HUES6 (cell line): ENCODE measurements around the gene PXN.
A peak's percentile ranks its signal among the peaks of the same experiment; 100 is the strongest.
"Not testable (repeated sequence)": the region's sequence is repeated elsewhere in the genome, so short reads cannot be mapped to it uniquely, and the experiment has no call there.

Source experiments
- H3K27ac ChIP-seq: 2 replicates; pipeline ENCODE4 v1.7.0; 2013; ENCODE audit warnings: low read depth, mild to moderate bottlenecking, low read length, inconsistent platforms
- H3K27me3 ChIP-seq: 2 replicates; pipeline ENCODE4 v1.6.1; 2013; ENCODE audit warnings: low read length; ENCODE audit not compliant: control insufficient read depth, insufficient read depth
- H3K36me3 ChIP-seq: 2 replicates; pipeline ENCODE4 v1.6.1; 2013; ENCODE audit warnings: low read length; ENCODE audit not compliant: control insufficient read depth, insufficient read depth
- H3K4me1 ChIP-seq: 2 replicates; pipeline ENCODE4 v1.6.1; 2013; ENCODE audit warnings: low read length; ENCODE audit not compliant: control insufficient read depth, insufficient read depth
- H3K4me3 ChIP-seq: 2 replicates; pipeline ENCODE4 v1.5.1; 2013; ENCODE audit warnings: low read depth, low read length
- H3K9ac ChIP-seq: one replicate; pipeline ENCODE4 v1.6.1; 2013; ENCODE audit warnings: mild to moderate bottlenecking, low read length
- H3K9me3 ChIP-seq: 2 replicates; pipeline ENCODE4 v1.6.1; 2013; ENCODE audit warnings: low read depth, low read length; ENCODE audit not compliant: control insufficient read depth, insufficient read depth

The PXN gene

GRCh38 chr12:120213182-120213581 is 52.3 kb downstream of the PXN start:
- not testable (repeated sequence) for H3K4me1 ChIP-seq, H3K9ac ChIP-seq, H3K4me3 ChIP-seq, H3K27ac ChIP-seq, H3K27me3 ChIP-seq, H3K9me3 ChIP-seq
- peaks cover 80% of the 10 kb centered on the region for H3K36me3 ChIP-seq

GRCh38 chr12:120212301-120212700 is 53.2 kb downstream of the PXN start:
- H3K4me1 ChIP-seq: no peaks in the 10 kb centered on the region
- no peak overlapping the region for H3K27ac ChIP-seq
- no peak overlapping the region for H3K4me3 ChIP-seq
- H3K9ac ChIP-seq: no peak overlapping the region
- H3K9me3 ChIP-seq: no peaks in the 10 kb centered on the region
- H3K36me3 ChIP-seq: peaks cover 81% of the 10 kb centered on the region
- no peaks in the 10 kb centered on the region for H3K27me3 ChIP-seq

- no peak overlapping the region for H3K4me3 ChIP-seq
- H3K9ac ChIP-seq: no peak overlapping the region
- H3K9me3 ChIP-seq: no peaks in the 10 kb centered on the region
- peaks cover 80% of the 10 kb centered on the region for H3K36me3 ChIP-seq
- H3K27me3 ChIP-seq: no peaks in the 10 kb centered on the region
- no peaks in the 10 kb centered on the region for H3K4me1 ChIP-seq
- no peak overlapping the region for H3K27ac ChIP-seq
Observed at GRCh38 chr12:120211904-120212283, 53.6 kb downstream of the PXN start.

GRCh38 chr12:120211243-120211903 is 54.2 kb downstream of the PXN start:
- H3K27ac ChIP-seq: no peak overlapping the region
- peaks cover 79% of the 10 kb centered on the region for H3K36me3 ChIP-seq
- no peaks in the 10 kb centered on the region for H3K4me1 ChIP-seq
- no peak overlapping the region for H3K9ac ChIP-seq
- H3K4me3 ChIP-seq: no peak overlapping the region
- no peaks in the 10 kb centered on the region for H3K9me3 ChIP-seq
- H3K27me3 ChIP-seq: no peaks in the 10 kb centered on the region

GRCh38 chr12:120209851-120210250 is 55.7 kb downstream of the PXN start:
- Histone ChIP-seq H3K9me3 (peaks cover 7% of the 10 kb centered on the region; the same call in 1 of the 2 replicates), H3K4me3 (no peak overlapping the region), H3K36me3 (peaks cover 70% of the 10 kb centered on the region), H3K27me3 (no peaks in the 10 kb centered on the region), H3K9ac (no peak overlapping the region), H3K4me1 (no peaks in the 10 kb centered on the region), H3K27ac (no peak overlapping the region)

- Histone ChIP-seq H3K4me3 (no peak overlapping the region), H3K36me3 (peaks cover 44% of the 10 kb centered on the region), H3K27ac (no peak overlapping the region), H3K9ac (no peak overlapping the region), H3K9me3 (peaks cover 7% of the 10 kb centered on the region; the same call in 1 of the 2 replicates), H3K4me1 (no peaks in the 10 kb centered on the region), H3K27me3 (no peaks in the 10 kb centered on the region)
Observed at GRCh38 chr12:120207227-120207626, 58.3 kb downstream of the PXN start.

- not testable (repeated sequence) for H3K9ac ChIP-seq, H3K27me3 ChIP-seq, H3K27ac ChIP-seq, H3K9me3 ChIP-seq, H3K4me1 ChIP-seq, H3K4me3 ChIP-seq
- H3K36me3 ChIP-seq: peaks cover 39% of the 10 kb centered on the region
Observed at GRCh38 chr12:120206781-120207180, 58.7 kb downstream of the PXN start.

GRCh38 chr12:120206228-120206627 is 59.3 kb downstream of the PXN start:
- peaks cover 34% of the 10 kb centered on the region for H3K36me3 ChIP-seq
- no peak overlapping the region for H3K4me3 ChIP-seq
- no peak overlapping the region for H3K27ac ChIP-seq
- no peaks in the 10 kb centered on the region for H3K4me1 ChIP-seq
- H3K27me3 ChIP-seq: no peaks in the 10 kb centered on the region
- no peak overlapping the region for H3K9ac ChIP-seq
- H3K9me3 ChIP-seq: peaks cover 7% of the 10 kb centered on the region; the same call in 1 of the 2 replicates

GRCh38 chr12:120204171-120204570 is 61.4 kb downstream of the PXN start:
- H3K36me3 ChIP-seq: peaks cover 32% of the 10 kb centered on the region
- no peak overlapping the region for H3K4me3 ChIP-seq
- peaks cover 7% of the 10 kb centered on the region; the same call in 1 of the 2 replicates for H3K9me3 ChIP-seq
- H3K27me3 ChIP-seq: no peaks in the 10 kb centered on the region
- no peak overlapping the region for H3K9ac ChIP-seq
- peaks cover 6% of the 10 kb centered on the region; the same call in 1 of the 2 replicates for H3K4me1 ChIP-seq
- no peak overlapping the region for H3K27ac ChIP-seq

- Histone ChIP-seq H3K36me3 (peaks cover 49% of the 10 kb centered on the region), H3K9ac (peak overlapping the region; percentile 99), H3K27ac (peak overlapping the region; percentile 86), H3K4me3 (peak overlapping the region; percentile 97), H3K9me3 (no peaks in the 10 kb centered on the region), H3K4me1 (peaks cover 6% of the 10 kb centered on the region; the same call in 1 of the 2 replicates), H3K27me3 (no peaks in the 10 kb centered on the region)
Observed at GRCh38 chr12:120200364-120200800, 65.1 kb downstream of the PXN start.

- no peaks in the 10 kb centered on the region for H3K27me3 ChIP-seq
- H3K9ac ChIP-seq: peak overlapping the region; percentile 99
- H3K4me1 ChIP-seq: peaks cover 6% of the 10 kb centered on the region; the same call in 1 of the 2 replicates
- H3K36me3 ChIP-seq: peaks cover 49% of the 10 kb centered on the region
- H3K27ac ChIP-seq: peak overlapping the region; percentile 86
- peak overlapping the region; percentile 97 for H3K4me3 ChIP-seq
- H3K9me3 ChIP-seq: no peaks in the 10 kb centered on the region
Observed at GRCh38 chr12:120199595-120200306, 65.8 kb downstream of the PXN start.
